ENCODE data around the gene ADAMTS12. TPM values are rescaled to one million over a fixed set of nuclear protein-coding genes. Genes with fewer than 3 reads are reported as not detected.

The ADAMTS12 gene
- polyA plus RNA-seq, 1 of the 3 experiments (the other 2 are of a cell fraction): 2.5 TPM

- no peak for DNase-seq
- TF ChIP-seq NRF1 (IDR thresholded peaks at IDR 0.05; ENCODE audit: low read depth, low read length) (no peak), EP300 (IDR thresholded peaks at IDR 0.05; ENCODE audit: borderline replicate concordance in 1 of 2, low read depth in 1 of 2, low read length in 1 of 2) (no peak), TEAD4 (IDR thresholded peaks at IDR 0.05; ENCODE audit: borderline replicate concordance, insufficient read depth) (no peak), MEF2A (IDR thresholded peaks at IDR 0.05; ENCODE audit: borderline replicate concordance, low read depth) (no peak), USF1 (IDR thresholded peaks at IDR 0.05; ENCODE audit: borderline replicate concordance, low read depth) (no peak), PBX3 (IDR thresholded peaks at IDR 0.05) (no peak), JUND (IDR thresholded peaks at IDR 0.05) (no peak)
- H3K4me3 ChIP-seq (ENCODE audit: low read depth in 2 of 2, low read length in 1 of 2): no peak overlapping the region
- ChIA-PET CTCF (no interaction called here), POLR2A (no interaction called here)
- H3F3A ChIP-seq (replicated peaks; ENCODE audit: insufficient read depth): no peaks in the 10 kb centered on the region
- H2AFZ ChIP-seq (ENCODE audit: low read depth): no peak overlapping the region
- no peaks in the 10 kb centered on the region for H3K9me2 ChIP-seq
- H3K79me2 ChIP-seq (ENCODE audit: insufficient read depth): no peaks in the 10 kb centered on the region
- no peaks in the 10 kb centered on the region for H3K36me3 ChIP-seq (replicated peaks in 1 of 2; ENCODE audit: control insufficient read depth in 1 of 2, insufficient read depth in 2 of 2, low read length in 1 of 2)
- no peaks in the 10 kb centered on the region for H4K20me1 ChIP-seq (ENCODE audit: insufficient read depth)
- WGBS (ENCODE audit: low lambda C conversion rate): 59% methylated on average over 3 of the region's 3 CpGs
- H3K27ac ChIP-seq (ENCODE audit: low read depth in 2 of 2, low read length in 1 of 2): no peak overlapping the region
- no peaks in the 10 kb centered on the region for H3K4me1 ChIP-seq (ENCODE audit: control insufficient read depth in 1 of 2, insufficient read depth in 2 of 2, low read depth in 1 of 2, low read length in 1 of 2)
- H3K27me3 ChIP-seq (ENCODE audit: insufficient read depth): no peaks in the 10 kb centered on the region; the same call in 1 of the 2 replicates
- no peaks in the 10 kb centered on the region for H3K9me3 ChIP-seq
- H3K9ac ChIP-seq: no peak overlapping the region
- no peak overlapping the region for H3K4me2 ChIP-seq
Observed at GRCh38 chr5:33601881-33602280, 289.9 kb downstream of the ADAMTS12 start.

- no peaks in the 10 kb centered on the region for H3K9me3 ChIP-seq
- no peaks in the 10 kb centered on the region for H4K20me1 ChIP-seq (ENCODE audit: insufficient read depth)
- H3K36me3 ChIP-seq (replicated peaks in 1 of 2; ENCODE audit: control insufficient read depth in 1 of 2, insufficient read depth in 2 of 2, low read length in 1 of 2): no peaks in the 10 kb centered on the region
- H3K4me1 ChIP-seq (ENCODE audit: control insufficient read depth in 1 of 2, insufficient read depth in 2 of 2, low read depth in 1 of 2, low read length in 1 of 2): no peaks in the 10 kb centered on the region
- TF ChIP-seq RAD21 (IDR thresholded peaks at IDR 0.05; ENCODE audit: low read length): peak; percentile 53
- TF ChIP-seq MEF2A (IDR thresholded peaks at IDR 0.05; ENCODE audit: borderline replicate concordance, low read depth): no peak
- no peak for TF ChIP-seq NFIC (IDR thresholded peaks at IDR 0.05; ENCODE audit: borderline replicate concordance)
- TF ChIP-seq CTCF (IDR thresholded peaks at IDR 0.05): 0 out of 2 replicates have a peak, but pooled peaks have one; percentile 16
- TF ChIP-seq JUND (IDR thresholded peaks at IDR 0.05): no peak
- no peak for TF ChIP-seq FOXJ3 (CRISPR knock-in tag; IDR thresholded peaks at IDR 0.05)
- TF ChIP-seq RXRA (IDR thresholded peaks at IDR 0.05; ENCODE audit: borderline replicate concordance, low read depth): no peak
- TF ChIP-seq FOSL2 (IDR thresholded peaks at IDR 0.05; ENCODE audit: borderline replicate concordance, low read depth): no peak
- peak; percentile 19; the same call in 1 of the 2 replicates for TF ChIP-seq MXI1 (IDR thresholded peaks at IDR 0.05; ENCODE audit: low read depth, low read length)
- TF ChIP-seq YY1 (IDR thresholded peaks at IDR 0.05; ENCODE audit: low read depth): no peak
- ChIA-PET CTCF (interaction anchor here (1.1 to 2.7 kb wide), 2 partner anchors 159 to 340 kb away, joined by 3 to 9 read pairs; no protein-coding TSS in a partner anchor), POLR2A (no interaction called here)
- H3K9ac ChIP-seq: no peak overlapping the region
- H3K79me2 ChIP-seq (ENCODE audit: insufficient read depth): no peaks in the 10 kb centered on the region
- no peaks in the 10 kb centered on the region for H3F3A ChIP-seq (replicated peaks; ENCODE audit: insufficient read depth)
- no peak overlapping the region for H3K4me2 ChIP-seq
- H3K9me2 ChIP-seq: no peaks in the 10 kb centered on the region
- WGBS (ENCODE audit: low lambda C conversion rate): 40% methylated on average over 3 of the region's 4 CpGs
- peak; percentile 10 for DNase-seq
- no peak overlapping the region for H2AFZ ChIP-seq (ENCODE audit: low read depth)
- no peaks in the 10 kb centered on the region; the same call in 1 of the 2 replicates for H3K27me3 ChIP-seq (ENCODE audit: insufficient read depth)
- H3K4me3 ChIP-seq (ENCODE audit: low read depth in 2 of 2, low read length in 1 of 2): no peak overlapping the region
- H3K27ac ChIP-seq (ENCODE audit: low read depth in 2 of 2, low read length in 1 of 2): no peak overlapping the region
Observed at GRCh38 chr5:33595303-33595702, 296.5 kb downstream of the ADAMTS12 start.

Measured in SK-N-SH (cell line).